CD4-positive, alpha-beta memory T cell (primary cell): ENCODE results near the gene PKN1. TPM values are rescaled to one million over a fixed set of nuclear protein-coding genes. Genes with fewer than 3 reads are reported as not detected.

Experiments
- CTCF ChIA-PET: fragments of 350-600 bp; sonication (Branson Sonifier 250); formaldehyde crosslinking; loops from one replicate; lab custom pipeline; 2021; ENCODE audit warnings: inconsistent platforms; ENCODE audit not compliant: partially characterized antibody; lab: Charles Lee
- POLR2A ChIA-PET: fragments of 350-600 bp; sonication (Branson Sonifier 250); formaldehyde crosslinking; loops from one replicate; lab custom pipeline; 2021; ENCODE audit not compliant: partially characterized antibody; lab: Charles Lee
- DNase-seq, 5 donors: peaks; one replicate each; pipeline versions ENCODE4 v3.0.0 to v3.0.0-alpha.2; 2020 to 2022; ENCODE audit warnings: mixed read lengths in 1 of 5
- H3K27ac ChIP-seq: one replicate; pipeline ENCODE4 v1.7.0; 2013; ENCODE audit warnings: low read depth, low read length
- H3K27me3 ChIP-seq: 2 replicates; pipeline ENCODE4 v1.7.0; 2013; ENCODE audit warnings: mild to moderate bottlenecking, low read length, moderate library complexity; ENCODE audit not compliant: insufficient read depth
- H3K36me3 ChIP-seq: 2 replicates; pipeline ENCODE4 v1.7.0; 2013; ENCODE audit warnings: mild to moderate bottlenecking, low read length, moderate library complexity; ENCODE audit not compliant: insufficient read depth
- H3K4me1 ChIP-seq: 2 replicates; pipeline ENCODE4 v1.7.0; 2013; ENCODE audit warnings: mild to moderate bottlenecking, low read length, moderate library complexity; ENCODE audit not compliant: insufficient read depth
- H3K4me3 ChIP-seq, 2 donors: one replicate each; pipeline ENCODE4 v1.7.0; 2013; ENCODE audit warnings: low read length in 2 of 2, mild to moderate bottlenecking in 1 of 2
- H3K9me3 ChIP-seq, 2 donors: one replicate each; pipeline ENCODE4 v1.7.0; 2013; ENCODE audit warnings: low read length in 2 of 2, control low read depth in 1 of 2; ENCODE audit not compliant: control insufficient read depth in 1 of 2
- H3K27ac Mint-ChIP-seq, 7 donors: one replicate each; pipeline ENCODE4 v1.8.0; 2020 to 2021; ENCODE audit warnings: mixed read lengths in 7 of 7, mild to moderate bottlenecking in 6 of 7, inconsistent platforms in 3 of 7, moderate library complexity in 3 of 7
- H3K27me3 Mint-ChIP-seq, 2 donors: one replicate each; pipeline ENCODE4 v1.8.0; 2020 to 2021; ENCODE audit warnings: mixed read lengths in 2 of 2
- H3K36me3 Mint-ChIP-seq, 2 donors: one replicate each; pipeline ENCODE4 v1.8.0; 2020 to 2021; ENCODE audit warnings: mixed read lengths in 2 of 2, inconsistent platforms in 1 of 2, mild to moderate bottlenecking in 1 of 2
- H3K4me1 Mint-ChIP-seq, 4 donors: one replicate each; pipeline ENCODE4 v1.8.0; 2020 to 2021; ENCODE audit warnings: mixed read lengths in 4 of 4, mild to moderate bottlenecking in 1 of 4
- H3K4me3 Mint-ChIP-seq, 8 donors: one replicate each; pipeline ENCODE4 v1.8.0; 2020 to 2021; ENCODE audit warnings: mixed read lengths in 8 of 8, mild to moderate bottlenecking in 7 of 8, moderate library complexity in 6 of 8, inconsistent platforms in 3 of 8
- H3K9me3 Mint-ChIP-seq, 8 donors: one replicate each; pipeline ENCODE4 v1.8.0; 2020 to 2021; ENCODE audit warnings: mixed read lengths in 8 of 8, mild to moderate bottlenecking in 5 of 8, inconsistent platforms in 3 of 8, moderate library complexity in 1 of 8
- intact Hi-C: fragments of 100-400 bp; cut with micrococcal nuclease; formaldehyde crosslinking; loops from one replicate; pipeline ENCODE4 v1.15.1; 2023
- polyA plus RNA-seq, 2 donors: library from polyadenylated mRNA; unstranded; fragments of 300-500 nt; fragmentation: Illumina TruSeq; gene quantifications; one replicate each; pipeline ENCODE4 v1.2.3, GENCODE V29; 2021
- total RNA-seq, 2 experiments: library from RNA; stranded (reverse); gene quantifications; one replicate each; pipeline ENCODE4 v1.2.3, GENCODE V29; 2021

Gene PKN1
- total and polyA plus RNA-seq, 4 experiments from 2014 or later: 41.5 to 205 (median 138) TPM

GRCh38 chr19:14434543-14435319 is 1.6 kb downstream of the PKN1 start:
- Histone ChIP-seq H3K9me3 (no peaks in the 10 kb centered on the region), H3K27me3 (no peaks in the 10 kb centered on the region), H3K27ac (peak overlapping the region; percentile 72), H3K36me3 (no peaks in the 10 kb centered on the region), H3K4me3 (peak overlapping the region in 1 of 2 donors; percentile 61), H3K4me1 (peaks cover 47% of the 10 kb centered on the region)
- Mint-ChIP-seq H3K36me3 (peaks cover 0 to 7% of the 10 kb centered on the region in 2 donors), H3K4me1 (peaks cover 24 to 66% (median 45%) of the 10 kb centered on the region in 4 donors), H3K9me3 (peaks cover 0 to 1% (median 0%) of the 10 kb centered on the region in 8 donors), H3K27me3 (no peaks in the 10 kb centered on the region), H3K27ac (peak overlapping the region; percentile 73 to 94 (median 91)), H3K4me3 (peak overlapping the region; percentile 78 to 93 (median 81))
- CTCF ChIA-PET: interaction anchor here (1.0 kb wide), 1 partner anchor 45 kb away, joined by 3 read pairs; no protein-coding TSS in a partner anchor
- POLR2A ChIA-PET: interaction anchor here (1.2 to 1.6 kb wide), 2 partner anchors 15 to 18 kb away, joined by 3 to 9 read pairs; partner anchors contain the start of gene DDX39A
- DNase-seq: no peak
- intact Hi-C loops: no loop called here

GRCh38 chr19:14435320-14436050 is 2.4 kb downstream of the PKN1 start:
- no peaks in the 10 kb centered on the region for H3K27me3 Mint-ChIP-seq
- peaks cover 0 to 1% (median 0%) of the 10 kb centered on the region in 8 donors for H3K9me3 Mint-ChIP-seq
- DNase-seq: no peak
- Histone ChIP-seq H3K27me3 (no peaks in the 10 kb centered on the region), H3K36me3 (no peaks in the 10 kb centered on the region), H3K4me1 (peaks cover 54% of the 10 kb centered on the region), H3K4me3 (no peak overlapping the region), H3K9me3 (no peaks in the 10 kb centered on the region), H3K27ac (no peak overlapping the region)
- H3K36me3 Mint-ChIP-seq: peaks cover 6 to 13% of the 10 kb centered on the region in 2 donors
- POLR2A ChIA-PET: no interaction called here
- H3K4me1 Mint-ChIP-seq: peaks cover 27 to 73% (median 51%) of the 10 kb centered on the region in 4 donors
- H3K27ac Mint-ChIP-seq: peak overlapping the region in 6 of 7 donors; percentile 24 to 82 (median 79)
- CTCF ChIA-PET: interaction anchor here (0.6 to 1.0 kb wide), 2 partner anchors 17 to 45 kb away, joined by 3 read pairs; no protein-coding TSS in a partner anchor
- peak overlapping the region in 6 of 8 donors; percentile 22 to 93 (median 66) for H3K4me3 Mint-ChIP-seq
- intact Hi-C loops: no loop called here

GRCh38 chr19:14437578-14438140 is 4.6 kb downstream of the PKN1 start:
- no peak for DNase-seq
- Mint-ChIP-seq H3K36me3 (peaks cover 13 to 25% of the 10 kb centered on the region in 2 donors), H3K4me3 (peak overlapping the region in 6 of 8 donors; percentile 8 to 50 (median 28)), H3K27me3 (no peaks in the 10 kb centered on the region), H3K27ac (peak overlapping the region; percentile 16 to 82 (median 71)), H3K9me3 (no peaks in the 10 kb centered on the region), H3K4me1 (peaks cover 27 to 70% (median 52%) of the 10 kb centered on the region in 4 donors)
- Histone ChIP-seq H3K27ac (no peak overlapping the region), H3K4me1 (peaks cover 58% of the 10 kb centered on the region), H3K27me3 (no peaks in the 10 kb centered on the region), H3K36me3 (peaks cover 8% of the 10 kb centered on the region), H3K9me3 (no peaks in the 10 kb centered on the region), H3K4me3 (no peak overlapping the region)
- CTCF ChIA-PET: interaction anchor here (0.8 to 1.8 kb wide), 7 partner anchors 13 to 301 kb away, joined by 3 to 8 read pairs (median 4); partner anchors contain the start of gene ASF1B
- POLR2A ChIA-PET: interaction anchor here (0.9 to 1.6 kb wide), 5 partner anchors 9 to 69 kb away, joined by 3 to 5 read pairs (median 4); no protein-coding TSS in a partner anchor
- intact Hi-C loops: no loop called here

GRCh38 chr19:14439014-14439413 is 5.9 kb downstream of the PKN1 start:
- intact Hi-C loops: no loop called here
- peaks cover 21% of the 10 kb centered on the region for H3K36me3 ChIP-seq
- CTCF ChIA-PET: interaction anchor here (1.1 to 1.8 kb wide), 3 partner anchors 21 to 302 kb away, joined by 3 to 8 read pairs (median 4); partner anchors contain the start of gene ASF1B
- Mint-ChIP-seq H3K36me3 (peaks cover 22 to 34% of the 10 kb centered on the region in 2 donors), H3K4me1 (peaks cover 29 to 72% (median 52%) of the 10 kb centered on the region in 4 donors), H3K4me3 (peak overlapping the region; percentile 69 to 98 (median 94)), H3K27me3 (no peaks in the 10 kb centered on the region), H3K27ac (peak overlapping the region; percentile 14 to 92 (median 77)), H3K9me3 (no peaks in the 10 kb centered on the region)
- POLR2A ChIA-PET: interaction anchor here (1.5 to 2.6 kb wide), 2 partner anchors 19 to 33 kb away, joined by 5 to 8 read pairs; no protein-coding TSS in a partner anchor
- H3K27me3 ChIP-seq: no peaks in the 10 kb centered on the region
- no peak overlapping the region for H3K4me3 ChIP-seq
- H3K9me3 ChIP-seq: no peaks in the 10 kb centered on the region
- DNase-seq: no peak
- H3K4me1 ChIP-seq: peaks cover 54% of the 10 kb centered on the region
- H3K27ac ChIP-seq: no peak overlapping the region

GRCh38 chr19:14440049-14440448 is 6.9 kb downstream of the PKN1 start:
- peak overlapping the region; percentile 92 to 98 (median 95) for H3K4me3 Mint-ChIP-seq
- DNase-seq: peak; percentile 67 to 82 (median 71)

More at GRCh38 chr19:14440049-14440448, 6.9 kb downstream of the PKN1 start:
- Mint-ChIP-seq H3K9me3 (no peaks in the 10 kb centered on the region), H3K27ac (peak overlapping the region; percentile 82 to 97 (median 95)), H3K27me3 (no peaks in the 10 kb centered on the region), H3K4me1 (peaks cover 28 to 70% (median 48%) of the 10 kb centered on the region in 4 donors), H3K36me3 (peaks cover 30 to 40% of the 10 kb centered on the region in 2 donors)
- peaks cover 52% of the 10 kb centered on the region for H3K4me1 ChIP-seq
- H3K27me3 ChIP-seq: no peaks in the 10 kb centered on the region
- peak overlapping the region; percentile 70 to 86 for H3K4me3 ChIP-seq
- POLR2A ChIA-PET: interaction anchor here (0.6 to 2.6 kb wide), 7 partner anchors 9 to 79 kb away, joined by 3 to 12 read pairs (median 3); partner anchors contain the start of genes DNAJB1 and GIPC1
- H3K27ac ChIP-seq: peak overlapping the region; percentile 77
- no peaks in the 10 kb centered on the region for H3K9me3 ChIP-seq
- CTCF ChIA-PET: interaction anchor here (1.2 kb wide), 1 partner anchor 303 kb away, joined by 3 read pairs; the partner anchor contains the start of gene ASF1B
- intact Hi-C loops: loop anchor here (1.0 kb wide), 2 partner anchors 8 to 21 kb away; partner anchors contain the start of gene DDX39A
- H3K36me3 ChIP-seq: peaks cover 29% of the 10 kb centered on the region
